Panc1 (cell line): Measurements from ENCODE around the gene IL20RA. TPM values are rescaled to one million over a fixed set of nuclear protein-coding genes. Genes with fewer than 3 reads are reported as not detected.

Experiments
- ATAC-seq: fragments of 200-7000 bp; cut with Tn5 transposase; 2 replicates; pipeline ENCODE4 v1.9.1; 2020; ENCODE audit warnings: mild to moderate bottlenecking, moderate library complexity
- BruUV-seq: library from RNA; stranded (reverse); fragments of 400-500 nt; replicated peaks from 2 replicates; lab custom pipeline; 2021; lab: Mats Ljungman, UMichigan
- CTCF ChIA-PET: fragments of 300-600 bp; sonication (Branson Sonifier 250); formaldehyde crosslinking; loops from one replicate; lab custom pipeline; 2022; ENCODE audit warnings: antibody characterized with exemption; lab: Charles Lee
- POLR2A ChIA-PET: fragments of 300-600 bp; sonication (Branson Sonifier 250); formaldehyde crosslinking; loops from one replicate; lab custom pipeline; 2022; ENCODE audit warnings: antibody characterized with exemption; lab: Charles Lee
- DNase-seq: peaks from one replicate; pipeline ENCODE4 v3.0.0-alpha.2; 2010; ENCODE audit warnings: low read depth, low spot score
- H3K27ac ChIP-seq: 2 replicates; pipeline ENCODE4 v1.5.1; 2011; ENCODE audit warnings: mild to moderate bottlenecking, low read length, inconsistent platforms
- H3K27me3 ChIP-seq: fragments of 200-500 bp; sonication (Bioruptor generic); 2 replicates; pipeline ENCODE4 v1.6.0; 2014; ENCODE audit warnings: low read length, inconsistent platforms; ENCODE audit not compliant: control insufficient read depth, insufficient read depth
- H3K36me3 ChIP-seq: fragments of 200-500 bp; sonication (Bioruptor generic); 2 replicates; pipeline ENCODE4 v1.5.1; 2014; ENCODE audit warnings: inconsistent platforms, mild to moderate bottlenecking, low read length, moderate library complexity; ENCODE audit not compliant: control insufficient read depth, insufficient read depth
- H3K4me1 ChIP-seq: 2 replicates; pipeline ENCODE4 v1.5.1; 2011; ENCODE audit warnings: inconsistent platforms, mild to moderate bottlenecking, low read length, moderate library complexity; ENCODE audit not compliant: control insufficient read depth, insufficient read depth
- H3K4me3 ChIP-seq, 2 experiments: 2 replicates each; pipeline ENCODE4 v1.5.1; 2011 to 2012; ENCODE audit warnings: low read depth in 2 of 2, low read length in 2 of 2, mild to moderate bottlenecking in 2 of 2, inconsistent platforms in 1 of 2, moderate library complexity in 1 of 2
- H3K9me3 ChIP-seq: fragments of 200-500 bp; sonication (Bioruptor generic); 2 replicates; pipeline ENCODE4 v1.5.1; 2014; ENCODE audit warnings: low read depth, mild to moderate bottlenecking, inconsistent platforms, low read length, moderate library complexity; ENCODE audit not compliant: control insufficient read depth, insufficient read depth
- POLR2AphosphoS5 ChIP-seq: IDR thresholded peaks from 2 replicates; pipeline ENCODE4 v1.6.1; 2012; ENCODE audit warnings: mild to moderate bottlenecking, low read depth, low read length, moderate library complexity
- SIN3A ChIP-seq: IDR thresholded peaks from 2 replicates; pipeline ENCODE4 v1.6.1; 2012; ENCODE audit warnings: low read depth, mild to moderate bottlenecking, low read length, moderate library complexity, borderline replicate concordance; ENCODE audit not compliant: insufficient read depth
- TCF7L2 ChIP-seq: IDR thresholded peaks from 2 replicates; pipeline ENCODE4 v1.6.1; 2011; ENCODE audit warnings: mild to moderate bottlenecking, low read depth, low read length, inconsistent platforms
- in situ Hi-C: cut with HindIII; loops from 2 replicates; pipeline ENCODE4 v1.10.0; 2016; ENCODE audit warnings: low sequenced_read_pairs, low pct_unique_long_range_greater_than_20kb
- intact Hi-C: fragments of 100-400 bp; cut with micrococcal nuclease; formaldehyde crosslinking; loops from one replicate; pipeline ENCODE4 v1.10.0; 2022; ENCODE audit not compliant: unreplicated experiment
- total RNA-seq: library from RNA; stranded (reverse); gene quantifications from one replicate; pipeline ENCODE4 v1.2.1, GENCODE V29; 2021; ENCODE audit not compliant: unreplicated experiment
- TF ChIP-seq, protein P1 (sequence below): fragments of 450-650 bp; IDR thresholded peaks from 2 replicates; pipeline ENCODE4 v1.5.1; 2017; ENCODE audit warnings: mild to moderate bottlenecking
- TF ChIP-seq, protein P2 (sequence below), 2 experiments: IDR thresholded peaks; 2 replicates each; pipeline ENCODE4 v1.6.1; 2011 to 2012; ENCODE audit warnings: low read depth in 2 of 2, control low read depth in 1 of 2, low read length in 1 of 2, mild to moderate bottlenecking in 1 of 2, moderate library complexity in 1 of 2; ENCODE audit not compliant: insufficient read depth in 1 of 2

IL20RA gene
- total RNA-seq, 1 experiment from 2014 or later: not detected

DNA sequence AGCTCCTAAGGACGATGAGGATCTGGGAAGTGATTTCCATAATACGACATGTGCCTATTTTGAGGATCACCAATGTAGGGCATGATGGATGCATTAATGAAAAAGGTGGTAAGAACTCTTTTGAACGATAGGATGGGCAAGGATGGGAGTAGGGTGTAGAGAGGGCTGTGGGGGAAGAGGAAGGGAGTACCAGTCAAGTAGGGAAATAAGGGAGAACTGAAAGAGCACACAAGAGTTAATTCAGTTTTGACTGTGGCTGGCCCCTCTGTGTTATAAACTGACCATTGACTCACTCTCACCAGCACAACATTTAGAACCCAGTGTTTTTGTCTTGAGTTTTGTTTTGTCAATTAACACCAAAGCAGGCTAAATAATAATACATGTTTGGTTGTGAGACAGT, 89.6 kb downstream of the IL20RA start:
- ATAC-seq (no peak), DNase-seq (no peak)
- in situ Hi-C loops (no loop called here), intact Hi-C loops (no loop called here)
- no peaks in the 10 kb centered on the region for H3K36me3 ChIP-seq
- H3K9me3 ChIP-seq: no peaks in the 10 kb centered on the region
- BruUV-seq: no TSS peak
- no peak overlapping the region for H3K27ac ChIP-seq
- ChIA-PET POLR2A (no interaction called here), CTCF (no interaction called here)
- H3K4me3 ChIP-seq: no peak overlapping the region
- no peaks in the 10 kb centered on the region for H3K27me3 ChIP-seq
- TF ChIP-seq POLR2AphosphoS5 (no peak), TCF7L2 (no peak), SIN3A (no peak)
- TF ChIP-seq, protein P1, sequence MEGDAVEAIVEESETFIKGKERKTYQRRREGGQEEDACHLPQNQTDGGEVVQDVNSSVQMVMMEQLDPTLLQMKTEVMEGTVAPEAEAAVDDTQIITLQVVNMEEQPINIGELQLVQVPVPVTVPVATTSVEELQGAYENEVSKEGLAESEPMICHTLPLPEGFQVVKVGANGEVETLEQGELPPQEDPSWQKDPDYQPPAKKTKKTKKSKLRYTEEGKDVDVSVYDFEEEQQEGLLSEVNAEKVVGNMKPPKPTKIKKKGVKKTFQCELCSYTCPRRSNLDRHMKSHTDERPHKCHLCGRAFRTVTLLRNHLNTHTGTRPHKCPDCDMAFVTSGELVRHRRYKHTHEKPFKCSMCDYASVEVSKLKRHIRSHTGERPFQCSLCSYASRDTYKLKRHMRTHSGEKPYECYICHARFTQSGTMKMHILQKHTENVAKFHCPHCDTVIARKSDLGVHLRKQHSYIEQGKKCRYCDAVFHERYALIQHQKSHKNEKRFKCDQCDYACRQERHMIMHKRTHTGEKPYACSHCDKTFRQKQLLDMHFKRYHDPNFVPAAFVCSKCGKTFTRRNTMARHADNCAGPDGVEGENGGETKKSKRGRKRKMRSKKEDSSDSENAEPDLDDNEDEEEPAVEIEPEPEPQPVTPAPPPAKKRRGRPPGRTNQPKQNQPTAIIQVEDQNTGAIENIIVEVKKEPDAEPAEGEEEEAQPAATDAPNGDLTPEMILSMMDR: no peak
- TF ChIP-seq, protein P2, sequence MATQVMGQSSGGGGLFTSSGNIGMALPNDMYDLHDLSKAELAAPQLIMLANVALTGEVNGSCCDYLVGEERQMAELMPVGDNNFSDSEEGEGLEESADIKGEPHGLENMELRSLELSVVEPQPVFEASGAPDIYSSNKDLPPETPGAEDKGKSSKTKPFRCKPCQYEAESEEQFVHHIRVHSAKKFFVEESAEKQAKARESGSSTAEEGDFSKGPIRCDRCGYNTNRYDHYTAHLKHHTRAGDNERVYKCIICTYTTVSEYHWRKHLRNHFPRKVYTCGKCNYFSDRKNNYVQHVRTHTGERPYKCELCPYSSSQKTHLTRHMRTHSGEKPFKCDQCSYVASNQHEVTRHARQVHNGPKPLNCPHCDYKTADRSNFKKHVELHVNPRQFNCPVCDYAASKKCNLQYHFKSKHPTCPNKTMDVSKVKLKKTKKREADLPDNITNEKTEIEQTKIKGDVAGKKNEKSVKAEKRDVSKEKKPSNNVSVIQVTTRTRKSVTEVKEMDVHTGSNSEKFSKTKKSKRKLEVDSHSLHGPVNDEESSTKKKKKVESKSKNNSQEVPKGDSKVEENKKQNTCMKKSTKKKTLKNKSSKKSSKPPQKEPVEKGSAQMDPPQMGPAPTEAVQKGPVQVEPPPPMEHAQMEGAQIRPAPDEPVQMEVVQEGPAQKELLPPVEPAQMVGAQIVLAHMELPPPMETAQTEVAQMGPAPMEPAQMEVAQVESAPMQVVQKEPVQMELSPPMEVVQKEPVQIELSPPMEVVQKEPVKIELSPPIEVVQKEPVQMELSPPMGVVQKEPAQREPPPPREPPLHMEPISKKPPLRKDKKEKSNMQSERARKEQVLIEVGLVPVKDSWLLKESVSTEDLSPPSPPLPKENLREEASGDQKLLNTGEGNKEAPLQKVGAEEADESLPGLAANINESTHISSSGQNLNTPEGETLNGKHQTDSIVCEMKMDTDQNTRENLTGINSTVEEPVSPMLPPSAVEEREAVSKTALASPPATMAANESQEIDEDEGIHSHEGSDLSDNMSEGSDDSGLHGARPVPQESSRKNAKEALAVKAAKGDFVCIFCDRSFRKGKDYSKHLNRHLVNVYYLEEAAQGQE (IDR thresholded peaks at IDR 0.05; ENCODE audit: insufficient read depth in 1 of 2, low read depth in 2 of 2, low read length in 1 of 2): no peak
- H3K4me1 ChIP-seq: no peaks in the 10 kb centered on the region

DNA sequence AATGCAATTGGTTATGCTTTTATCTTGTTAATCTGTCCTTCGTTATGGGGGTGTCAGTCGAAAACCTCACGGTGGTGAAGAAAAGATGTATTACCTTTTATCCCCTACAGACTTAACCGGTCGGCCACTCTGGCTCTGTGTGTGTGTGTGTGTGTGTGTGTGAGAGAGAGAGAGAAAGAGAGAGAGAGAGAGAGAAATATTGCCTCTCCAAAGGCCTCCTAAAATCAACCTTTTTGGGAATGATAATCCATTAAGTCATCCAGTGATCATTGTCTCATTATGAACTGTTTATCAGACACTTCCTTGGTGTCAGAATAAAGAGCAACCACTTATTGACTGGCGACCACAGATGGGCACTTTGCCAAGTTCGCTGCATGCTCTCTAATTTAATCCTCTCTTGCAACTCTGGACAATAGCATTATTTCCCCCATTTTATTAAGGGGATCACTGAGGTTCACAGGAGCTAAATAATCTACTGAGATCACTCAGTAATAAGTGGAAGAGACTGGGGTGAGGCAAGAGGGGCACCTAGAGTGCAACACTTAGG, 92.0 kb downstream of the IL20RA start:
- no peaks in the 10 kb centered on the region for H3K27me3 ChIP-seq
- ChIA-PET CTCF (no interaction called here), POLR2A (no interaction called here)
- DNase-seq: no peak
- no peak overlapping the region for H3K27ac ChIP-seq
- BruUV-seq: no TSS peak
- no peaks in the 10 kb centered on the region for H3K9me3 ChIP-seq
- no peak for TF ChIP-seq TCF7L2
- TF ChIP-seq, protein P1: no peak
- TF ChIP-seq, protein P2 (IDR thresholded peaks at IDR 0.05; ENCODE audit: insufficient read depth in 1 of 2, low read depth in 2 of 2, low read length in 1 of 2): no peak
- no peak for ATAC-seq
- no peaks in the 10 kb centered on the region for H3K4me1 ChIP-seq
- intact Hi-C loops: no loop called here
- no peaks in the 10 kb centered on the region for H3K36me3 ChIP-seq
- H3K4me3 ChIP-seq: no peak overlapping the region
- in situ Hi-C loops: no loop called here
